GM21786 (cell line): Measurements from ENCODE around the gene CYP46A1.

ENCODE experiments used
- ATAC-seq: cut with Tn5 transposase; IDR thresholded peaks from one replicate; pipeline ENCODE4 v1.9.1; 2021; ENCODE audit not compliant: unreplicated experiment

CYP46A1 gene

DNA sequence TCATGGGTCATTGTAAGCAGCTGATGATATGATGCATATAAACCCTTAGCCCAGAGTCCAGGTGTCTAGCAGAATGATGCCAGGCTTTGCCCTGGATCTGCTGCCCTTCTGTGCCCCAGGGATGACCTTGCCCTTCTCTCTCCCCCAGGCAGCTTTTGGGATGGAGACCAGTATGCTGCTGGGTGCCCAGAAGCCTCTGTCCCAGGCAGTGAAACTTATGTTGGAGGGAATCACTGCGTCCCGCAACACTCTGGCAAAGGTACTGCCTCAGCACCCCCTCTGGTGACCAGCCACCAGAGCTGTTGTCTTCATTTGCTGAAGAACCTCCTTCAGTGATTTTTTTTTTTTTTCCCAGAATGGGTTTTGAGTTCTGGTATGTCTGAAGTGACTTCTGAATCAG lies 23.3 kb downstream of the CYP46A1 start:
- no peak for ATAC-seq

DNA sequence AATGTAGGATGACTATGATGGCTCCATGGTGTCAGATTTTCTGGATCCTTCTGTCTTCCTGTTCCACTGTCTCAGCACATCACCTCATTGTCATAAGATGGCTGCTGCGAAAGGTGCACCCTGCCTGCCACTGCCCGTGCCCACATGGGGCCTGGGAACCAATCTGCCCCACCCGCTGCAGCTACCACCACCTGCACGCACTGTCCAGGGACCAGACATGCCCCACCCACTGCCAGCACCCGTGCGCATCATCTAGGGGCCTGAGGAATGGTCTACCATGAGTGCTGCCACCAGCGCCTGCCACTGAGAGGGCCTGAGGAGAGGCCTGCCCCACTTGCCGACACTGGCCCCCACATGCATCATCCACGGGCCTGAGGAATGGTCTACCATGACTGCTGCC lies 23.8 kb downstream of the CYP46A1 start:
- no peak for ATAC-seq

DNA sequence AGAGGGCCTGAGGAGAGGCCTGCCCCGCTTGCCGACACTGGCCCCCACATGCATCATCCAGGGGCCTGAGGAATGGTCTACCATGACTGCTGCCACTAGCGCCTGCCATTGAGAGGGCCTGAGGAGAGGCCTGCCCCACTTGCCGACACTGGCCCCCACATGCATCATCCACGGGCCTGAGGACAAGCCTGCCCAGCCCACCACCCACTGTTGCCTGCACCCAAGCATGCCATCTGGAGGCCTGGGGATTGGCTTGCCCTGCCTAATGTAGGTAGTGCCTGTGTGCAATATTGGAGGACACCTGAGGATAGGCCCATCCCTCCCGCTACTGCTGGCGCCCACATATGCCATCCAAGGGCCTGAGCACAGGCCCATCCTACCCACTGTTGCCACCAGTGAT lies 24.4 kb downstream of the CYP46A1 start:
- ATAC-seq: no peak

DNA sequence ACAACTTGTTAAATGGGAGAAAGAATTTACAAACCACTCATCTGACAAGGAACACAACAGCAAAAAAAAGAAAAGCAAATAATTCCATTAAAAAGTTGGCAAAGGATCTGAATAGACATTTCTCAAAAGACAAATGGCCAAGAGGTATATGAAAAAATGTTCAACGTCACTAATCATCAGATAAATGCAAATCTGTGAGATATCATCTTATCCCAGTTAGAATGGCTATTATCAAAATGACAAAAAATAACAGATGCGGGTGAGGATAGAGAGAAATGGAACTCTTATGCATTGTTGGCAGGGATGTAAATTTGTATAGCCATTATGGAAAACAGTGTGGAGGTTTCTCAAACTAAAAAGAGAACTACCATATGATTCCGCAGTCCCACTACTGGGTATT lies 29.9 kb downstream of the CYP46A1 start:
- no peak for ATAC-seq

DNA sequence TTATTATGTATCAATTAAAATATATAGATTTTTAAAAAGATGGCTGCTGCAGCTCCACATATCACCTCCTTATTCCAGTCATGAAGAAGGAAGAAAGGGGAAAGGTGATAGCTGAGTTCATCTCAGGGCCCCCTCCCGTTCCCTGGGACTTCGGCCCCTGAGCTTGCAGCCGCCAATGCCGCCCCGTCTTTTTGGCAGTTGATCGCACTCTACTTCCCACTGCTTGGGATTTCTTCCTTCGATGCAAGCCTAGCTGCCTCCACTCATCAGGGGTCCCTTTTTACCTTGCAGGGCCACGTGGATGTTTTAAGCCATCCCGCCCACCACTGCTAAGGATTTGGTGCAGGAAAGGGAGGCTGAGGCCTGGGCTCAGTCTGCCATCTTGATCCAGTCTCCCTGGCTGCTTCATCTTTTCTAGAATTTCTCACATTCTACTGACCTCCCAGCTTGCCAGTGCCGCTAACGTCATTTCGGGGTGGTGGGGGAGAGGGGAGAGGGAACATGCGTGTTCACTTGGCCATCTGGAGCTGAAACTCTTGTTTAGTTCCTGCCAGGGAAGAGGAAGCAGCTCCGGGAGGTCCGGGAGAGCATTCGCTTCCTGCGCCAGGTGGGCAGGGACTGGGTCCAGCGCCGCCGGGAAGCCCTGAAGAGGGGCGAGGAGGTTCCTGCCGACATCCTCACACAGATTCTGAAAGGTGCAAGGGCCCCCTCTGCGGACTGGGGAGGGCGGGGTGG lies 31.3 kb downstream of the CYP46A1 start:
- no peak for ATAC-seq

DNA sequence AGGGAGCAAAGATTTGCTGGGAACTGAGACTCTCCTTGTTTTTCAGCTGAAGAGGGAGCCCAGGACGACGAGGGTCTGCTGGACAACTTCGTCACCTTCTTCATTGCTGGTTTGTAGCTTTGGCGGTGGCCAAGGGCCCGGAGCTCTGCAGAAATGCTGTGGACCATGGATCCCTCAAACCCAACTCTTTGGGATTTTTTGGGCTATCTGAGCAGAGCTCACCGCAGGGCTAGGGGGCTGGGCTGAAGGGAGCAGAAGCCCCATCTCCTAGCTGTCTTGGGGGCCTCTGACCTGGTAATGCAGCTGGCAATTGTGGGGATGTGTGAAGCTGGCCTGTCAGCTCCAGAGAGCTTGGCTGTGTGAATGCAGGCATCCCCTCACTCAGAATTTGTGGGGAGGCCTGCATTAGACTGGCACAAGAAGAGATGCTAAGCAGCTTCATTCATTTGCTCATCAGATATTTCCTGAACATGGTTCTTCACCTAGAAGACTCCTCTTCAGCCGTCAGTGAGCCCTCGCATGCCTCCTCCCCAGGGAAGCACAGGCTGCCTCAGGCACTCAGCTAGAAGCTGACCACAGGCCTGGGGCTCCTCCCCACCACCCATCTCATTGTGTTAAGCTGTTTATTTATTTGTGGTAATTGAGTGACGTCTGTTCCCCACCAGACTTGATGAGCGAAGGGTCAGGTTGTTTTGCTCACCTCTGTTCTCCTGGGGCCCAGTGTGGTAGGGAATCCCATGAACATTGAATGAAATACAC lies 32.2 kb downstream of the CYP46A1 start:
- ATAC-seq: no peak

- ATAC-seq: no peak
Measured at GRCh38 chr14:99716850-99717681, 33.0 kb downstream of the CYP46A1 start.

DNA sequence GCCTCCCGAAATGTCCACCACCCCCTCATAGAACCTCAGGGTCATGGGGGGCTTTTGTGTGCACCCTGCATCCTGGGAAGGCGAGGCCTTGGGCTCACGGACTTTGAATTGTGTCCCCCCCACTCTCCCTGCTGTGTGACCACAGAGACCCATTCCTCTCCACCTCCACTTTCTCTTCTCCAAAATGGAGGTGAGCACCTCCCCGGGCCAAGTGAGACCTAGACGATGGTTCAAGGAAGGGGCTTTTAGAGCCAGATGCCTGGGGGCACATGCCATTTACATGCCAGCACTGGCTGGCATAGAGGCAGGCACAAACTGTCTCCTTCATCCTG lies 33.5 kb downstream of the CYP46A1 start:
- no peak for ATAC-seq

- peak; percentile 91 for ATAC-seq
Measured at GRCh38 chr14:99718031-99718810, 34.1 kb downstream of the CYP46A1 start.

DNA sequence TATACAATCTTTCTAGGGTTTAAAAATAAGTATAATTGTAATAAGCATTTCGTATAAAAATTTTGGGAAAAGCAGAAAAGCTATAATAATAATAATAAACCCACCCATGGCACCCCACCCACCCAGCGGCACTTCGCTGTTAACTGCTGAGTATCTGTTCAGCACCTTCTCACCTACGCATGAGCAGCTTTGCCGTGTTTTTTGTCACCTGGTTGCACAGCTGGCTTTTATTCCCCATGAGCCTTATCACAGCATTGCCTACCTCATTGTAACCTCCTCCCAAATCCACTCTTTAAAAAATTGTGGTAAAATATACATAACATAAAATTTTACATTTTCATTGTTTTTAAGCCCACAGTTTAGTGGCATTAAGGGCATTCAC lies 34.7 kb downstream of the CYP46A1 start:
- ATAC-seq: peak; percentile 49

GRCh38 chr14:99720941-99721791 lies 37.1 kb downstream of the CYP46A1 start:
- no peak for ATAC-seq

DNA sequence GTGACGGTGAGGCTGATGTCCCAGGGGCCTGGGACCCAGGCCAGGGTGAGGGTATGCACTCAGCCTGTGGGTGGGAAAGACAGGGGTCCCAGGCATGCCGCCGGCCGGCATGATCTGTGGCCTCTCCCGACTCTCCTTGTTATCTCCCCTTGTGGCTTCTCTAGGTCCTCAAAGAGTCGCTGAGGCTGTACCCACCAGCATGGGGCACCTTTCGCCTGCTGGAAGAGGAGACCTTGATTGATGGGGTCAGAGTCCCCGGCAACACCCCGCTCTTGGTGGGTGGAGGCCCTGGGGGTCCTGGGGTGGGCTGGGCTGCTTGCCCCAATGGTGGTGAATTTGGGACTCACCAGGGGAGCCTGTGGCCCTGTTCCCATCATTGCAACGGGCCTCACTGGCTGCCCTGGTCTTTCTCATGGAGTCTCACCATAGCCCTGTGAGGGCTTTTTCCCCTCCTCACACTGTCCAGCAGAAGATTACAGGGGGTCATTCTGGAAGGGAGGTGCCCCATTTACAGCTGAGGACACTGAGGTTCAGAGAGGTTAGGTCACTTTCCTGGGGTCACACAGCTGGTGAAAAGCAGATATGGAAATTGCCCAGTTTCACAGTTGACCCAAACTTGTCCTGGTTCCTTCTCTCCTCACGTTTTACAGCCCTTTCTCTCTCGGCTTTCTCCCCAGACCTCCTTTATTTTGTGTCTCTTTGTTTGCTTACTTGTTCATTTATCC lies 37.9 kb downstream of the CYP46A1 start:
- ATAC-seq: no peak

- no peak for ATAC-seq
Measured at GRCh38 chr14:99722741-99723140, 38.6 kb downstream of the CYP46A1 start.

- ATAC-seq: no peak
Measured at GRCh38 chr14:99724196-99724891, 40.2 kb downstream of the CYP46A1 start.

DNA sequence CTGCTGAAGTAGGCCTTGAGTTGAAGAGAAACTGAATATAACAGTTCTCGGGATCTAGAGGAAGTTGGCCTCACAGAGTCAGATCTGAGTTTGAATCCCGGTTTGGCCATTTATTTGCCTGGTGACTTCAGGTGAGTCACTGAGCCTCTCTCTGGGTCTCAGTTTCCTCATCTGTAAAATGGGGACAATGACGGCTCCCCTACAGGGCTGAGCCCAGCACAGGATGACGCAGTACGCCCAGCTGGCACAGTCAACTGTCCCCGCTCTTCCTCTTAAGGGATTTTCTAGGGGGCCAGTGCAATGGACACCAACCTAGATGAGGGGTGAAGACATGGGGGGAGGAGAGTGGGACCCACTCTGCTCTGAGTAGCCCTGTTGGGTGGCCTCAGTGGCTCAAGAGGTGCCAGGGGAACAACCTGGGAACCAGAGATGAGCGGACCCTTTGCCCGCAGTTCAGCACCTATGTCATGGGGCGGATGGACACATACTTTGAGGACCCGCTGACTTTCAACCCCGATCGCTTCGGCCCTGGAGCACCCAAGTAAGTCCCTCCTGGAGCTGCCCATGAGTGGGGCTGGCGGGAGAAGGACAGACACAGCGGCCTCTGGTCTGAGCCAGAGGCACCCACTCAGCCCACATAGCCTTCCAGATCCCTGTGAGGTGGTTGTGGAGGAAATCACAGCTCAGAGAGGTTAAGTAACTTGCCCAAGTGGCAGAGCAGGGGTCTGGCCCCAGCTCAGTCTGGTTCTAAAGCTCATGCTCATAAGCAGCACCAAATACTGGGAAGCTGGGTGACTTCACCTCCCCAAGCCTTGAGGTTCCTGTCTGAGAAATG lies 41.1 kb downstream of the CYP46A1 start:
- no peak for ATAC-seq

GRCh38 chr14:99725774-99726537 lies 41.9 kb downstream of the CYP46A1 start:
- ATAC-seq: no peak

DNA sequence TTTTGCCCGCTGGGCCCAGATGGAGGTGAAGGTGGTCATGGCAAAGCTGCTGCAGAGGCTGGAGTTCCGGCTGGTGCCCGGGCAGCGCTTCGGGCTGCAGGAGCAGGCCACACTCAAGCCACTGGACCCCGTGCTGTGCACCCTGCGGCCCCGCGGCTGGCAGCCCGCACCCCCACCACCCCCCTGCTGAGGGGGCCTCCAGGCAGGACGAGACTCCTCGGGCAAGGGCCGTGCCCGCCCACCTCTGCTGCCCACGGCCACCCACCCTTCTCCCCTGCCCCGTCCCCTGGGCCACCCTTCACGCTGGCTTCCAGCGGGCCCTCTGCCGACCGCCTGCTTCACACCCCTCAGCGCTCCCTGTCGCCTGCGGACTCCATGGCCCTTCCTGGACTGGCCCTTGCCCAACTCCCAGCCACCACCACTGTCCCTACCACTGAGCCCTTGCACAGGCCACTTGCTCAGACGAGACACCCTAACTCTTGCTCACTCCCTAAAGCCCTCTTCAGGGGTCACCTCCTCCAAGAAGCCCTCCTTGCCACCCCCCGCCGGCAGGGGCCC lies 42.5 kb downstream of the CYP46A1 start:
- ATAC-seq: no peak
